HG03460 (cell line): ENCODE data around the gene TOM1L2.

Experiments used
- ATAC-seq: cut with Tn5 transposase; IDR thresholded peaks from one replicate; pipeline ENCODE4 v1.9.1; 2021; ENCODE audit not compliant: unreplicated experiment

Gene TOM1L2

DNA sequence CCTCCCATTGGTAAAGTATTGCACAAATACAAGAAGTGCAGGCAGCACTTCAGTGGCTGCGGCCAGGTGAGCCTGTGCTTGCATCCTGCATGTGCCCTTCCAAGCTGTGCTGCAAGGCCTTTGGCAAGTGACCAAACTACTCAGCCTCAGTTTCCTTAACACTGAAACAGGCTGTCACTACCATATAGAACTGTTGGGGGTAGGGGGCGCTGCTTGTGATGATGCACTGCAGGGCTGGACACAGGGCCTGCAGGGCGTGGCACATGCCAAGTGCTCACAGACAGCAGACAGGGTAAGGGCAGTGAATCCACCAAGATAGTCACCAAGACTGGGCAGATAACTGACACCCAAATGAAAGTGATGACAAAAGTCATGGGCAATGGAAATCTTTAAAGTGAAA lies 69.8 kb downstream of the TOM1L2 start:
- no peak for ATAC-seq

DNA sequence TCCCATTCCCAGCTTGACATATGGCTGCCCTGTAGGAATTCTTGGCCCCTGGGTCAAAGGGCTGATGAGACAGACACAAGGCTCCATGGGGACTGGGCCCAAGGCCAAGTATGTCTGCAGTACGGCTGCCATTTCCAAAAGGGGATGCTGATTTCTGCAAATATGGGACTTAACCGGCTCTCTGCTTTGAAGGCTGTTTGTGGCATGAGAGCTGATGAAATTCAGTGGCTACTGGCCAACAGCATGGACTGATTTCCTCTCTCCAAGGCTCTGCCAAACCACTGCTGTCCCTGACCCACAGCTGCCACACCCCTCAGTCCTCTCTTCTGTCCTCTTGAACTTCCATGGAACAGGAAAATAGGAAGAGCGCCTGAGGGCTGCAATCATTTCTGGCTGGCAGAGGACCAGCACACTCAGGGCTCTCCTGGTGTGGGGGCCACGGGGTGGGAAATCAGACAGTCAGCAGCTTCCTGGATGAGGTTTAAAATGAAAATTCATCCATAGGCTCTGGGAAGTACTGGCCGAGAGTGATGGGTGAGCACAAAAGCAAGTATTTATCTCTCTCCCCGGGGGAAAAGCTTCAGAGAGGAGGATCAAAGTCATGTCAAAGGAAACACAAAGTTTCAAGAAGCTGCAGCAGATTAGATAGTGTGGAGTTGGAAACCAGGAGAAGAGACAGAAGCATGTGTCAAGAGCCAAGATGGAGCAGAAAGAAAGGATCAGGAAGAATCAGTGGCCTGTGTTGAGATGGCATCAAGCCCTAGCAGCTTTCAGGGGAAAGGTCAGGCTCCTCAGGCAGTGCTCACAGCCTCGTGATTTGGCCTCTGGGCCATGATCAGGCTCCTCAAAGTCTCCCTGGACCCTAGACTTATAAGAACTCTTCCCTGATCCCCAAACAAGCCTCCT lies 71.3 kb downstream of the TOM1L2 start:
- no peak for ATAC-seq

DNA sequence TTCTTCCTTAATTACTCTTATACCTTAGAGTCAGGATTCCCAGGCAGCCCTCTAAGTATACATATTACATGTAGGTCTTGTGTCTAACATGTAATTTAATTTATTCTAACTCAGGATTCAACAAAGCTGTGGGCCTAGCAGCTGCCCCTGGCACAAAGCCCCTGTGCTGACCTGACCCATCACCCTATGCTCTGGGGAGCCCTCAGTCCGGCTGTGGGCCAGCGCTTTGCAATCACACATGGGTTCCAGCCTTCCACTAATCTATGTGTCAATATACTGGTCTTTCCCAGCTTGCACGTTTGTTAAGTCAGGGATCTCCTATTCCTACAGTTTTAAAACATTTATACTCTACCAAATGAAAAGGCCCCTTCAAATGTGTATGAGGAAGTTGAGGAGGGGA lies 72.7 kb downstream of the TOM1L2 start:
- no peak for ATAC-seq

DNA sequence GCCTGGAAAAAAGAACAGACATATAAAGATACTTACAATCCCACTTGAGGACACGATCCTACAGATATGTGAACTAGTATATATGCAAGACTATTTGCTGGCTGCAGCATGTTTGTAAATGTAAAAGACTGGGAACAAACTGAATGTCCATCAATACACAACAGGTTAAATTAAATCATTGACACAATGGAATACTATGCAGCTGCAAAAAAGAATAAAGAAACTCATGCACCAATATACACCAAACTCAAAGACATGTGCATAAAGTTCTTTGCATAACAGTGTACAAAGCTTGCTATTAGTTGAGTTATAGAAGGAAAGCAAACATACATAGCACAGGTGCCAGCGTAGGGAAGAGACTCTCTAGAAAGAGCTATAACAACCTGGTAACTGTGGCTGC lies 73.5 kb downstream of the TOM1L2 start:
- no peak for ATAC-seq

DNA sequence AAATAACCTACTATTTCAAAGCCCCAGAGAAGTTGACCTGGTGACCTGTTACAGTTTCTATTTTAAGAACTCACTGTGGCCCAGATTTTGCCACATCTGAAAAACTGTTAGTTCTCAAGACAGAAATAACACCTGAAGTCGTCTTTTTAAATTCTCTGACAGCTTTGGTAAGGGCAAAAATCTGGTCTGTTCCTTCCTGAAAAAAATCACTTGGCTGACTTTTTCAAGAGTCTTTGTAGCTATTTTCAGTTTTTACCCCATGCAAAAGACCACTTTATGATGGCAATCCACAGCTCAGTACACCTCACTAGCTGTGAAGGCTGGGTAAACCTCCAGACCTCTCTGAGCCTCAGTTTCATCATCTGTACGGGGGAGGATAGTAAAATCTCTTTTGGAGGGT lies 74.8 kb downstream of the TOM1L2 start:
- ATAC-seq: peak; percentile 41

DNA sequence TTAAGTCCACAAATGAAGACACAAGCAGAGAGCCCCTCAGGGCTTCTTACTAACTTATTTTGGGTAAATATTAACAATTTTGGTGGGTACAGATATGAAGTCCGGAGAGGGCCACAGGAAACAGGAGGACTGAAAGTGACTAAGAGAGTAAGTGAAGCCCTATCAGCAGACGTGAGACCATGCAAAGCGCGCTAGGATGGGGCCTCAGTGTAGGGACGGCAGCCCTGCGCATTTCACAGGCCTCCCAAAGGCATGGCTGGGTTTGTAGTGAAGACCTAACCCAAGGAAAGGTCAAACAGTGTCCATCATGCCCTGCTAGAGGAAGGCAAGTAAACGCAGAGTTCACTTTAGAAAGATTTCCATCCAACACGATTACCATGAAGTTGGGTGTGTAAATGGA lies 75.5 kb downstream of the TOM1L2 start:
- ATAC-seq: no peak

DNA sequence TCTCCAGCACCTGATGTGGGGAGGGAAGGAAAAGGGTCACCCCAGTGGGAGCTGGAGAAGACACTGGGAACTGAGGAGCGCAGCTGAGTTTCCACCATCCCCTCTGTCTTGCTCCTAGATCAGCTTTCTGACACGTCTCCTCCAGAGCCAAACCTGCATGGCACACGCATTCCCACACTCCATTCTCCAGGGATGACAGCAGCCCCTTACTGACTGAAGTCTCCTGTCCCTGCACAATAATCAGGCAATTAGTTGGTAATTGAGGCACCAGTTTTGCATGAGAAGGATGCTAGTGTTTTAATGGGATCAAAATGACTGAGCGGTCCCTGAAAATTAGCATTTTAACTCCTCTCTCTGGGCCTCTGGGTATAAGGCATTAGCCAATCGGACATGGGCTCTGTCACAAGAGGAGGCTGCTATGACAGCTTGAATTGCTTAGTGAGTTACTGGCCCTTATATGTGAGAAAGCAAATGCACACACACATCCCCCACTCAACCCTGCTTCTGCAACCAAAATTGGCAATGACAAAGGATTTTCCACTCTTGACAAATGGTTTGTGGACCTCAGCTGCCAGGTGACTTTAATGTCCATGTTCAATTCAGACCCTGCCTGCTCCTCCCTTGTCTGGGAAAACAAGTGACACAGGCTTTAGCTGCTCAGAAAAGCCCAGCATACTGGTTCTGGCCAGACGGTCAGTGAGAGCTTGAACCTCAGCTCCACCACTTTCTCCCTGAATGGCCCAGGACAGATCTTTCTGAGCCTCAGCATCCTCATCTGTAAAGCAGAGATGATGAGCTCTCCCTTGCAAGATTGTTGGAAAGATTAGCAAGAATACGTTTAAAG lies 78.2 kb downstream of the TOM1L2 start:
- no peak for ATAC-seq

DNA sequence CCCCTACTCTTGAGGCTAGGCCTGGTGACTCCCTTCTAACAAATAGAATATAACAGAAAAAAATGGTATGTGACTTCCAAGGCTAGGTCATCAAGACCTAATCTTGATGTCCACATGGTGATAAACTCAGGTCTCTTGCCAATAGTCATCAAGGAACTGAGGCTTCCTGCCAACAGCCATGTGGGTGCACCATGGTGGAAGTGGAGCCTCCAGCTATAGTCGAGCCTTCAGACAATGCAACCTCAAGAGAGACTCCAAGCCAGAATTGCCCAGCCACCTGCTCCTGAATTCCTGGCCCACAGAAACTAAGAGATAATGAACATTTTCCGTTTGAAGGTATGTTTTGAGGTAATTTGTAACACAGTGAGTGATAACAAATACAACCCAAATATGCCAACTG lies 79.5 kb downstream of the TOM1L2 start:
- no peak for ATAC-seq

DNA sequence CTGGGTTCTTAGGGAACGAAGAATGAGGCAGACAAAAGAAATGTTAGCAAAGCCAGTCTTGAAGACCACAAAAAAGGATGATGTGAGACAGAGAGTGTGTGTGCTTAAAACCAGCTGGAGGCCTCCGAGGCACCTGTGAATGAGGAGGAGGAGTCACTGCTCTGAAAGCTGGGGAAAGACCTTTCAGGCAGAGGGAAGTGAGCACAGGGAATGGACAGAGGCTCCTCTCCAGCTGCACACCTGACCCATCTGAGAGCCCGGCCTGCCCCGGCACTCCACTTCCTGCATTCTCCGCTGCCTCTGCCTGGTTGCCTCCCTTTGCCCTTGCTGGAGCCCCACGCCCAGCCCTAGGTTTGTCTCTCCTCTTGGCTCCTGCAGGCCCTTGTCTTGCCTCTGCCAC lies 80.2 kb downstream of the TOM1L2 start:
- ATAC-seq: no peak

DNA sequence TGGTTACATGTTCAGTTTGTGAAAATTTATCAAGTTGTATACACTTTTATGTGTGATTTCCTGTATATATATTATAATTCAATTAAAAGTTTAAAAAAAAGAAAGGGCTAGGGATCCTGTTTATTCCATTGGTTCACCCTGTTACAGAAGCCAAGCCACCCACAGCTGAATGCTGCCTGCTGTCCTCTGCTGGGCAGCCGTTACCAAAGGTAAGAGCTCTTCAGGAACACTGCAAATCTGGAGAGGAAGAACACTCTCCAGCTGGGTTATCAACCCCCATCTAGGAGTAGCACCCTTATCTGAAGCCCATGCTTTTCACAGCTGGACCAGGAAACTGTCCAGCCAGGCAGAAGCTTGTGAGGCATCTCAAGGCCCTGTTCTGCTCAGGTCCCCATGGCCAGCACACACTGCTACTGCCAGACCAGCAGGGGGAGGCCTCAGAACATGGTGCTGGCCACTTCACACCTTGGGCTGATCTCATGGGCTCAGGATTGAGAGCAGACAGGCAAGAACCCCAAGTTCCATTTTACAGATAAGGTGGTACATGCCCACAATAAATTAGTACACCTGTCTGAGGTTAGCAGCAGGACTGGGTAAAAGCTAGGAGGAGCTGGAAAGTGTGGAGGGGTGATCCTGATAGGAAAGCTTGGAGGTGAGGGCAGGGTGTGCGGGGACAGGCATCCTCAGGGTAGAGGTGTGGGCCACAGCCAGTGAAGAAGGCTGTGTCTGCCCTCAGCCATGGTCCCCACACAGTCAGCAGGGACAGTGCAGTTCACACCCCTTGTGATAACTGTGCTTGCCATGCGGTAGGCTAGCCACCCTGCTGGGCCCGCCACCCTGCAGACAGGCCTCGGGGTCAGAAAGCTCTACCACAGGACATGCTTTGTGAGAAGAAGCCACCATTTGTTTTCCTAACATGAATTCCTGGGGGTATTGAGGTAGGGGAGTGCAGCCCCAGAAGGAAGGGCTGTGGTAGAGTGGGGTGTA lies 81.1 kb downstream of the TOM1L2 start:
- no peak for ATAC-seq

DNA sequence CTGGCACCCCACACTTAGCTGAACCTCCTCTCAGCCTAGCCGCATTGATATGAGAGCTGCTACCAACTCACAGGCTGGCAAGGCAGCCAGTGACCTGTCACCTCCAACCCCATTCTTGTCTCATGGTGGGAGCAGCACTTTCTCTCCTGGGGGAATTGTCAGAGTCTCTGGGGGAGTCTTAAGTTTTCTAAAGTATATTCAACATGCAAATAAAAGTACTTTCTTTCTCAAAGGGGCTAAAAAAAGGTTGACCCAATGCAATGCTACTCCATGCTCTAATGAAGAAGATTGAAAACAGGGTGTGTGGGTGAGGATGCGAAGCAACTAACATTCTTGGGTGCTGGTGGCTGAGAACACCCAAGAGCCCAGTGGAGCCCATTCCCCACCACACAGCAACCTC lies 82.3 kb downstream of the TOM1L2 start:
- ATAC-seq: no peak

DNA sequence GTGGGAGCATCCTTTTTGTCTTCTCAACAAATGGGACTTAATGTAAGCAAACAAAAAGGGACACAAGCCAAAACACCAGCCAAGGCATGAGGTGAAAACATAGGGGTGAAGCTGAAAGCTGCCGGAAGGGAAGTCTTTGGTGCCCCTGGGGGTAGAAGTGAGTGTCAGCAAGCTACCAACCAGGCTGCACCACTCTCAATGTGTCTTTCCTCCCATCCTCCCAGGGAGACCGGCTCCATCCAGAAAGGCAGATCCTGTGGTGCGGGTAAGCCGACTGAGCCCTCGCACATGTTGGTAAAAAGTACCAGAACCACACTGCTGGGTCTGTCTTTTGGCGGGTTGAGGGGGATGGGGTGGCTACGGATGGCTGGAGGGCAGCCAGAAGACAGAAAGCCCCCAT lies 83.4 kb downstream of the TOM1L2 start:
- ATAC-seq: no peak

DNA sequence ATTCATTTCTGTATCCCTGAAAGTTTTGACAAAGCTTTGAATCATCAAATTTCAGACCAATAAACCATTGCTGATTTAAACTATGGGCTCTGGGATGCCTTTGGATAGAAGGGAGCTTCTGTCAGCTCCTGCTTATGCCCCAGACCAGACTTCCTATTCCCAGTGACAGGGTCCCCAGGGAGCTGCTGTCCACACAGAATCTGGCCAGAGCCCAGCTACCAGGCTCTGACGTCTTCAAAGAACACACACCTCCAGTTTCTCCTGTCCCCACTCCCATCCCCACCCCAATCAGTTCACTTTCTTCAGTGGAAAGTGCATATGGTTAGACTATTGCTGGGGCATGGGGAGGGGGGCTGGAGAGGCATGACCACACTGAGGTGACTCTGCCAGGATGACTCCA lies 83.8 kb downstream of the TOM1L2 start:
- ATAC-seq: no peak

DNA sequence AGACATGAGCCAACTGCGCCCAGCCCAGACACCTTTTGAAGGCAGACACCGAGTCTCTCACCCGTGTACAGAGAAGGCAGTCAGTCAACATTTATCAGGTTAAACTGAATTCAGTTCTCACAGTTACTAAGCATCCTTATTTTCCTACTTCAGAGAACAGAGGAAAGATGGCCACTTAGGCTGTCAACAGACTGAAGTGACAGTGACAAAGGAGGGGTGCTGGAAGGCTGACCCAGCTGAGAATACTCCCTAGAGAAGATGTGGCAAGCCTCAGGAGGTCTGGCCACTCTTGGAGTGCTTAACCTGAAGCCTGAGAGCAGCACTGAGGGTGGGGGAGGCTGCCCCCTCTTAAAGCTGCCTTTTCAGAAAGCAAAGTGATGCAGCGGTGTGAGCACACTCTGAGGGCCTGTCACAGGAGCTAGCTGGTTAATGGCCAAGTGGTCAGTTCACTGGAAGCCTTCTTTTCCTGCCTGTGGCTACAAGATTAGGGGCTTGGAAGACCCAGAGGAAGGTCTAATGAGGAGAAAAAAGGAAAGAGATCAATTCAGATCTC lies 84.4 kb downstream of the TOM1L2 start:
- no peak for ATAC-seq

DNA sequence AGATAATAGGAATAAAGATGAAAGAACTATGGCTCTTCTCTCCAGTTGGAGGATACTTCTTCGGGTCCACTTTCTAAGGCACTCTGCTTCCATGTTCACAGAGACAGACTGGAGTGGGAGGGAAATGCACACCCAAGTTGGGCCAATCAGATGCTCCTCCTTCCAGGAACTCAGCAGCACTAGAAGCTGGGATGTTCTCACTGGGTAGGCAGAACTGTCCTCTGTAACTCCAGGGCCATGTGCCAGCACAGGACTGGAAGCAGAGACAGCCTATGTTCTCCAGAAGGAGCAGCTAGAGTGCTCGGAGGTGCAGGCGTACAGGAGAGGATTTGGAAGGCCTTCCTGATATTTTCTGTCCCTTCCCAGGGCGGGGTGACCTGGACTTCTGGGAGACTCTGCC lies 85.5 kb downstream of the TOM1L2 start:
- ATAC-seq: no peak

DNA sequence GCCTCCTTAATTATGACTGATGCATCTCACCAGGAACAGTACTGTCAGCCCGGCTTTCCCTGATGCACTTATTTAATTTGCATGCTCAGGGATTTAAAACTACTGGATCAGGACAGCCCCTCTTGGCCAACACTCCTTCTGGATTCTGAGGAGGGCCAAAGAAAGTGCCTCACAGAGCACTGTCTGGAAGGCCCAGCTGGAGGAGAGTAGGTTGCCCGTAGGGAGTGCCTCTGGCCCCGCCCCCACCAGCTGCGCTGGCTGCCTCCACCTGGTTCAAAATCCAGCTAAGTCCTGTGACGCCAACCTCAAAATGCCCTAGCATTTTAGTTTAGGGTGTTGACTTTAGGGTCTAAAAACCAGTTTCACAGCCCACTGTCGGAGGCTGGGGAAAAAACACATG lies 86.0 kb downstream of the TOM1L2 start:
- ATAC-seq: no peak

DNA sequence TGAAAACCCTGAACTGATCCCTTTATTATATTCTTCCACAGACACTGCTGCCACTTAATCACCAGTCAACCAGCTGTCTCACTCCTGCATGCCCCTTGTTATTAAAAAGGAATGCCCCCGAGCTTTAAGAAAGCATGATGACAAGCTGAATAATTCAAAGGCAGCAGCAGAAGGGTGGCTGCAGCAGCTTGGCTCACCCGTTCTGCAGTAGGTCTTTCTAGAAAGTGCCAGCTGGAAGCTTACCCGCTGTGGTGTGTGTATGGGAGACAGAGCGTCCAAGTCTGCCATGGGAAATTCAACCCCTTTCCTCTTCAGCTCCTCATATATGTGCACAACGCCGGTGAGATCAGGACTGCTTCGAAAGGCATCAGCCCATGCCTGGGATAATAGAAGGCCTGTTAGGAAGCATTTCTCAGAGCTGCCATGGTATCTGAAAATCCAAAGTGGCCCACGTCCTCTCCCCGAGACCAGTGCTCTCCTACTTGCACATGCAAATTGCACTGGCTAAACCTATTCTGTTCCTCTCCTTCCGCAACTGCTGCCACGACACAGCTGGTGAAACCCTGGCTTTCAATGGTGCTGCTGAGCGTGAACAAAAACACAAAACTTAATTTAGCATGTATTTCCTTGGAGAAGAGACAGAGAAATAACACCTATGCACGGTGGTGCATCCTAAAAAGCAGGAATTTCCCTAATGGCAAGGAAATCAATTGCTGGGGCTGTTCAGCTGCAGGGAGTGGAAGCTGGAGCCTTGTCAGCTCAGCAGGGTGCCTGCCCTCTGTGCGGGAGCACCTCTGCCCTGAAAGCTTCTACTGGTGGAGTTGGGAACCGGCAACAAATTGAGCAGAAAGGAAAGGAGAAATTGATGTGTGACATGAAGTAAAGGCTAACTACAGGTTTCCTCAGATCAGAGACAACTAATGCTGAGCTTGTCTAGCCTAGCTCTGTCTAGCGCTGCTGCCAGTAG lies 87.5 kb downstream of the TOM1L2 start:
- no peak for ATAC-seq

DNA sequence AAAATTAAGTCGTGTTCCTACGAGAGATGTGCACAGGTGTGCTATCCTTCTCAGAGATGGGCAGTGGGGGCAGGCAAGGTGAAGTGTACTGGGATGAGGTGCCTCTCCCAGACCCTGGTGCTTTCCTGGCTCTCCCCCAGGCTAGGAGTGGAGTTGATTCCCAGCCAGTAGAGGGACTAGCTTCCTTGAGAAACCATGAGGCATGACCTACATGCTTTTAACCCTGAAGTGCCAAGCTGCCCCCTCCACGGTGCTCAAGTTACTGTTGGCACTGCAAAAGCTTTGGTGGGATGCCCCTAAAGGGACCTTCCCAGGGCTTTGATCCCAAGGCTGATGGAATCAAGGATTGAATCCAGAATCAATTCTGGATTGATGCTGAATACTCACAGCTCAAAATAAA lies 88.4 kb downstream of the TOM1L2 start:
- no peak for ATAC-seq

DNA sequence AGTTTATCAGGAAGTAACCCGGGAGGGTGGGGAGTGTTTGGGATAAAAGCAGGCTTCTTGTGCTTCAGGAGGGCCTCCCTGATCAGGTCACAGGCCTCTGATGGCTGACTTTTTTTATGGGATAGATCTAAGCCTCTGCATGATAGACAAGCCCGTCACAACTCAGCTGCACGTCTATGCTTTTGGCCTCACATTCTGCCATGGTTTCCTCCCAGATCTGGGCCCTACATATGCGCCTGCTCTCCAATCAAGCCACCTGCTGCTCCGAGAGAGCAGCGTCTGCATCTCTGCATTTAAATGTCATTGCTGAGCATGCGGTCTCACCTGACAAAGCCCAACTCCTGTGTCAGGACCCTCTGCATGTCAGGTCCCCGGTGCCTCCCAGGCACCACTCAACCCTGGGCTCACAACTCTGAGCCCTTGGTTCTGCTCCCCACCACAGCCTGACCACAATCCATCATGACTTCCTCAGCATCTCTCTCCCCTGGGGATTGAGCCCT lies 90.1 kb downstream of the TOM1L2 start:
- no peak for ATAC-seq
